Thyroid gland (tissue), 4 donors: ENCODE measurements around the gene ZNF669. TPM values are rescaled to one million over a fixed set of nuclear protein-coding genes. Genes with fewer than 3 reads are reported as not detected.

Source experiments
- DNase-seq, 2 donors: peaks; one replicate each; pipeline ENCODE4 v3.0.0-alpha.2; 2019
- H3K27ac ChIP-seq, 3 donors: fragments of 200-600 bp; sonication (generic); 1 replicate in 2 of 3; 2 replicates in 1 of 3; pipeline ENCODE4 v1.5.1; 2016 to 2019; ENCODE audit warnings: mild to moderate bottlenecking in 1 of 3, moderate library complexity in 1 of 3
- H3K27me3 ChIP-seq: fragments of 200-600 bp; sonication (generic); one replicate; pipeline ENCODE4 v1.5.1; 2019
- H3K36me3 ChIP-seq, 2 donors: fragments of 200-600 bp; sonication (generic); one replicate each; pipeline ENCODE4 v1.5.1; 2016 to 2019
- H3K4me1 ChIP-seq, 2 donors: fragments of 200-600 bp; sonication (generic); one replicate each; pipeline ENCODE4 v1.5.1; 2017 to 2019
- H3K4me3 ChIP-seq, 3 donors: fragments of 200-600 bp; sonication (generic); replicated peaks in 1 of 3; 1 replicate in 2 of 3; 2 replicates in 1 of 3; pipeline ENCODE4 v1.5.1; 2016; ENCODE audit warnings: mild to moderate bottlenecking in 1 of 3
- H3K9me3 ChIP-seq: fragments of 200-600 bp; sonication (generic); one replicate; pipeline ENCODE4 v1.5.1; 2017
- POLR2A ChIP-seq, 2 donors: fragments of 450-650 bp; IDR thresholded peaks; one replicate each; pipeline ENCODE4 v1.6.1; 2017; ENCODE audit warnings: antibody characterized with exemption in 2 of 2, mild to moderate bottlenecking in 2 of 2, moderate library complexity in 1 of 2
- WGBS, 2 donors: methylation state at CpG; one replicate each; pipeline ENCODE4 v1.1.5; 2017; 5-methylcytosine and 5-hydroxymethylcytosine counted together
- intact Hi-C: fragments of 100-400 bp; cut with DNase I; formaldehyde crosslinking; loops from one replicate; pipeline ENCODE4 v1.15.1; 2023
- total RNA-seq, 4 donors: library from RNA; depleted of rRNA; stranded (reverse); fragments of >200 nt; gene quantifications; one replicate each; pipeline ENCODE4 v1.2.3, GENCODE V29; 2016
- TF ChIP-seq, protein P1 (sequence below), 6 experiments: fragments of 200-600 bp in 3 of 6; fragments of 450-650 bp in 3 of 6; sonication (generic) in 3 of 6; IDR thresholded peaks; one replicate each; pipeline ENCODE4 v1.5.1; 2016 to 2019; ENCODE audit warnings: antibody characterized with exemption in 6 of 6, mild to moderate bottlenecking in 2 of 6, inconsistent platforms in 1 of 6, moderate library complexity in 1 of 6

ZNF669 gene
- total RNA-seq, 4 donors from 2014 or later = 9.8 to 13.0 (median 10.3) TPM

DNA sequence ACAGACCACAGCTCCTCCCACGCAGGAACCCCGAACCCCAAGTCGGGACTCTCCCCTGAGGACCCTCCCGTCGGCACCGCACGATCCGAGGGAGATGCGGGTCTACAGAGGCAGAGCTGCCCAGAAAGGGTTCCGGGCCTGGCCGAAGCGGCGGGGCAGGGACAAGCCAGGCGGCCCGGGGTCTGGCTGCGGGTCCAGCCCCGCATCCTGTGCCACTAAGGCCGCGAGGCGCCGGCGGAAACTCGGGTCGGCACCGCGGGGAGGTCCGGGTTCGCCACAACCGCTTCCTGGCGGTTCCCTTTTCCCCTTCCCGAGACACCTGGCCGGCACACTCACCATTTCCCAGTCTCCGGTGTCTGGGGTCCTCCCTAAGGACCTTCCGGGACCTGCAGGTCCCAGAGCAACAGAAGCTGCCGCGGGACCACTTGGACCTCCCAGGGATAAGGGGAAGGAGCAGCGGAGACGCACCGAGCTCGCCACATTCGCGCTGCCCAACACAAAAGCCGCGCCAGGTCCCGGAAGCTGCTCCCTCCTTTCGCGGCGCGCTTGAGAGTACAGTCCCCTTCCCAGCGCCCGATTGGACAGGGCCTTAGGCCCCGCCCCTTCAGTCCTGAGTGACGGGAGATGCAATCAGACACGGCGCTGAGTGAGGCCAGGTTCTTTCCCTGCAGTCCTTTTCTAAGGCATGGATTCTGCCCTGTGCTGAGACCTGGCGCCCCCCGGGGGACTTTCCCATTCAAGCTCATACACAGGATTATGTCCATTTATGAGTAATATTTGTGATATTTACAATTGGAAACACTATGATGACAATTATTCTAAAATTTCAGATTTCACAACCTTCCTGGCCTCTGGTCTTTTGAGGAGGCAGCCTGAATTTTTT, 25.7 kb downstream of the ZNF669 start, which contains the start of gene ZNF670:
Gene ZNF670, minus strand, starts transcription at position 554 of the 883 bp plus-strand sequence. Its CDS starts 215 bp downstream, at position 339.
- Histone ChIP-seq H3K27ac (peak within 1 kb of the TSS in 2 of 3 donors; percentile 27 to 51), H3K4me1 (peaks cover 6 to 7% of the 10 kb centered on the region in 2 donors), H3K9me3 (no peaks in the 10 kb centered on the region), H3K36me3 (no peaks in the 10 kb centered on the region), H3K27me3 (no peaks in the 10 kb centered on the region), H3K4me3 (peak within 1 kb of the TSS; percentile 69 to 94 (median 85))
- 0% methylated on average over 39 to 45 of the region's 57 CpGs for WGBS, 2 donors
- intact Hi-C loops = no loop called here
- peak; percentile 96 to 98 for DNase-seq
- TF ChIP-seq, protein P1, sequence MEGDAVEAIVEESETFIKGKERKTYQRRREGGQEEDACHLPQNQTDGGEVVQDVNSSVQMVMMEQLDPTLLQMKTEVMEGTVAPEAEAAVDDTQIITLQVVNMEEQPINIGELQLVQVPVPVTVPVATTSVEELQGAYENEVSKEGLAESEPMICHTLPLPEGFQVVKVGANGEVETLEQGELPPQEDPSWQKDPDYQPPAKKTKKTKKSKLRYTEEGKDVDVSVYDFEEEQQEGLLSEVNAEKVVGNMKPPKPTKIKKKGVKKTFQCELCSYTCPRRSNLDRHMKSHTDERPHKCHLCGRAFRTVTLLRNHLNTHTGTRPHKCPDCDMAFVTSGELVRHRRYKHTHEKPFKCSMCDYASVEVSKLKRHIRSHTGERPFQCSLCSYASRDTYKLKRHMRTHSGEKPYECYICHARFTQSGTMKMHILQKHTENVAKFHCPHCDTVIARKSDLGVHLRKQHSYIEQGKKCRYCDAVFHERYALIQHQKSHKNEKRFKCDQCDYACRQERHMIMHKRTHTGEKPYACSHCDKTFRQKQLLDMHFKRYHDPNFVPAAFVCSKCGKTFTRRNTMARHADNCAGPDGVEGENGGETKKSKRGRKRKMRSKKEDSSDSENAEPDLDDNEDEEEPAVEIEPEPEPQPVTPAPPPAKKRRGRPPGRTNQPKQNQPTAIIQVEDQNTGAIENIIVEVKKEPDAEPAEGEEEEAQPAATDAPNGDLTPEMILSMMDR (IDR thresholded peaks at IDR 0.05) = no peak
- TF ChIP-seq POLR2A (IDR thresholded peaks at IDR 0.05) = peak in 1 of 2 donors; percentile 90

DNA sequence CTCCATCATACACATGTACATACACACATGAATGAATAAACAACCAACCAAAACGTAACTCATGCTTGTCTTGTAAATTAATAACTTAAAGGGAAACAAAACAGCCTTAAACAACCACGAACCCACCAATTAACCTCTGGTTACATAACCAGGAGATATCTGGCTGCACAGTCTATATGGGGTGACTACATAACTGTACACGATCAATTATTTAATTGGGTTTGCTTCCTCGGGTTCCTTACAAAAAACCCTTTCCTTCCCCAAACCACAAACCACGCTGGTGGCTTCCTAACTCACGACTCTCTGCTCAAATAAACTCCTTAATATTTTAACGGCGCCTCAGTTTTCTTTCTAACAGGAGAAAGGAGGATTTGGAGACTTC, 26.3 kb downstream of the ZNF669 start:
- intact Hi-C loops = no loop called here
- Histone ChIP-seq H3K27me3 (no peaks in the 10 kb centered on the region), H3K9me3 (no peaks in the 10 kb centered on the region), H3K36me3 (no peaks in the 10 kb centered on the region), H3K27ac (peak overlapping the region in 1 of 3 donors; percentile 27), H3K4me3 (peak overlapping the region; percentile 69 to 94 (median 85)), H3K4me1 (peaks cover 6 to 7% of the 10 kb centered on the region in 2 donors)
- DNase-seq = no peak
- 2 to 4% methylated on average over 8 of the region's 8 CpGs for WGBS, 2 donors
- TF ChIP-seq, protein P1 (IDR thresholded peaks at IDR 0.05) = no peak

DNA sequence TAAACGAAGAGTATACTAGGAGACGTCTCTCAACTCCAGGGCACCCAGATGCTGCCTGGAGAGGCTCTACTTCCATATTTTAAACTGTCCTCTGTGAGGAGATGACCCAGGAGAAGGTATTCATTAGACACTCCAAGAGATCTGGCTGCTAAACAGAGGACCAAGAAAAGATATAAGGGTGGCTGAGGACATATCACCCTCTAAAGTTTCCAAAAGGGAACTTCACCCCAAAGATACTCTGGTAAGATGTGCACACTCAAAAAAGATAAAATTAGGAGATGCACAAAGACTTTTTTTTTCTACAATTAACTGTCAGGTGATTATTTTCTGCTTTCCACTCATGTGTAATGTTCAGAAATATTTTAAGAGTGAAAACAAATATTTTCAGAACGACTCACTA, 26.9 kb downstream of the ZNF669 start:
- intact Hi-C loops = no loop called here

DNA sequence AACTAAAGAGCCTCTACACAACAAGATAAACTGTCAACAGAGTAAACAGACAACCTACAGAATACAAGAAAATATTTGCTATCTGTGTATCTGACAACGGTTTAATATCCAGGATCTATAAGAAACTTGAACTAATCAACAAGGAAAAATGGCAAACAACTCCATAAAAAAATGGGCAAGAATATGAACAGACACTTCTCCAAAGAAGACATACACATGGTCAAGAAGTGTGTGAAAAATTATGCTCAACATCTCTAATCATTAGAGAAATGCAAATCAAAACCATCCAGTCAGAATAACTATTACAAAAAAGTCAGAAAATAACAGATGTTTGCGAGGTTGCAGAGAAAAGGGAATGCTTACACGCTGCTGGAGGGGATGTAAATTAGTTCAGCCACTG, 33.5 kb downstream of the ZNF669 start:
- 80 to 96% methylated on average over 3 of the region's 3 CpGs for WGBS, 2 donors
- DNase-seq = no peak
- Histone ChIP-seq H3K27me3 (no peaks in the 10 kb centered on the region), H3K36me3 (no peaks in the 10 kb centered on the region), H3K9me3 (no peaks in the 10 kb centered on the region), H3K4me3 (no peak overlapping the region), H3K4me1 (no peaks in the 10 kb centered on the region), H3K27ac (no peak overlapping the region)
- intact Hi-C loops = no loop called here
- TF ChIP-seq, protein P1 (IDR thresholded peaks at IDR 0.05) = no peak
- no peak for TF ChIP-seq POLR2A (IDR thresholded peaks at IDR 0.05)

More for the DNA sequence above, 26.9 kb downstream of the ZNF669 start:
- Histone ChIP-seq H3K4me1 (peaks cover 6 to 7% of the 10 kb centered on the region in 2 donors), H3K36me3 (no peaks in the 10 kb centered on the region), H3K27me3 (no peaks in the 10 kb centered on the region), H3K9me3 (no peaks in the 10 kb centered on the region), H3K4me3 (no peak overlapping the region), H3K27ac (no peak overlapping the region)
- no peak for DNase-seq
- no peak for TF ChIP-seq POLR2A (IDR thresholded peaks at IDR 0.05)
- TF ChIP-seq, protein P1 (IDR thresholded peaks at IDR 0.05) = no peak
- 78 to 80% methylated on average over 3 of the region's 3 CpGs for WGBS, 2 donors

DNA sequence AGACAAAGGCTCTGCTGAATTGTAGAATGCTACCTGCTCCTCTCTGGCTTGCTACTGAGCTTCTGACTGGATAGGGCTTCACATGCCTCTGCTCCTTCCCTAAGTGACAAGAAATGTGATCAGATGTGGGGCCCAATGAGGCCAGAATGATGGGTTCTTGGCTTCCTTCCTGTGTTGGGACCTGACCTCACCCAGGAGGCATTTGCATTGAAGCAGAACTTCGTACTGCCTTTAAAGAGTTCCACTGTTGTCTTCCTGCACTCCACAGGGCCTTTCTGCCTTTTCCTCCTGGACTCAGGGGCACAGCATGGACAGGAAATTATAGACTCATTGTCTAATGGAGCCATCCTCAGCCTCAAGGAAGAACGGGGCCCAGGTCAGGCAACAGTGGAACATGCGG, 39.9 kb downstream of the ZNF669 start:
- no peaks in the 10 kb centered on the region for H3K9me3 ChIP-seq
- H3K27ac ChIP-seq = no peak overlapping the region
- no peak overlapping the region for H3K4me3 ChIP-seq
- 79 to 89% methylated on average over 3 of the region's 3 CpGs for WGBS, 2 donors
- TF ChIP-seq, protein P1 (IDR thresholded peaks at IDR 0.05) = no peak
- TF ChIP-seq POLR2A (IDR thresholded peaks at IDR 0.05) = no peak
- no peaks in the 10 kb centered on the region for H3K27me3 ChIP-seq
- intact Hi-C loops = no loop called here
- DNase-seq = no peak
- no peaks in the 10 kb centered on the region for H3K36me3 ChIP-seq
- H3K4me1 ChIP-seq = no peaks in the 10 kb centered on the region
